Measurements from ENCODE around the gene SLC39A3.
A peak's percentile ranks its signal among the peaks of the same experiment; 100 is the strongest.

The SLC39A3 gene, protein sequence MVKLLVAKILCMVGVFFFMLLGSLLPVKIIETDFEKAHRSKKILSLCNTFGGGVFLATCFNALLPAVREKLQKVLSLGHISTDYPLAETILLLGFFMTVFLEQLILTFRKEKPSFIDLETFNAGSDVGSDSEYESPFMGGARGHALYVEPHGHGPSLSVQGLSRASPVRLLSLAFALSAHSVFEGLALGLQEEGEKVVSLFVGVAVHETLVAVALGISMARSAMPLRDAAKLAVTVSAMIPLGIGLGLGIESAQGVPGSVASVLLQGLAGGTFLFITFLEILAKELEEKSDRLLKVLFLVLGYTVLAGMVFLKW

DNA sequence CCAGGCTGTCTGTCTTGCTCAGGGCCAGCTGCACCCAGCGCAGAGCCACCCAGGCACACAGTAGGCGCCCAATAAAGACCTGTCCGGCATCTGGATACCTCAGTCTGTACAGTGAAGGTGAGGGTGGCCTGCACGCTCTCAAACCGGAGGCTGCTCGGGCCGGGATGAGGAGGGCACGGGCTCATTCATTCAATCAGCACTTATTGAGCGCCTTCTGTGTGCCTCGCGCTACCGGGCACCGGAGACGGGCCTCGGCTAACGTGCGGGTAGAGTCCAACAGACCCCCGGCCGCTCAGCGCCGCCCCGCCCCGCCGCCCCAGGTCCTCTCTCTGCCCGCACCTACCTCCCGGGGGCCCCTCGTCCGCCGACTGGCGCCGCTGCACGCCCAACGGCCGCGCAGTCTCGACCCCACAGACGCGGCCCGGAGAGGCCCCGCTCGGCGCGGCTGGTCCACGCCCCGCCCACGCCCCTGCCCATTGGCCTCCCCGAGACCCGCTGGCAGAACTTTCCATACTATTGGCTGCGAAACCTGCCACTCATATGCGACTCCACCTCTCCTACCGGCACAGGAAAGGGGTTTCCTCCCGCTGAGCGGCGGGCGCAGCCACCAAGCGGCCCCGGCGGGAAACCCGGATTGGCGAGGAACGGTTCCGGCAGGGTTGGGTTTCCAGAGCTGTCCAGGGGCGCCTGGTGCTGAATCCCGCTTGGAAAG is at the start of gene SLC39A3:
SLC39A3 (minus strand) TSS at position 416 of the 712 bp plus-strand sequence. CDS start 2,760 bp downstream, outside the sequence.
- peak; percentile 82 for DNase-seq

DNA sequence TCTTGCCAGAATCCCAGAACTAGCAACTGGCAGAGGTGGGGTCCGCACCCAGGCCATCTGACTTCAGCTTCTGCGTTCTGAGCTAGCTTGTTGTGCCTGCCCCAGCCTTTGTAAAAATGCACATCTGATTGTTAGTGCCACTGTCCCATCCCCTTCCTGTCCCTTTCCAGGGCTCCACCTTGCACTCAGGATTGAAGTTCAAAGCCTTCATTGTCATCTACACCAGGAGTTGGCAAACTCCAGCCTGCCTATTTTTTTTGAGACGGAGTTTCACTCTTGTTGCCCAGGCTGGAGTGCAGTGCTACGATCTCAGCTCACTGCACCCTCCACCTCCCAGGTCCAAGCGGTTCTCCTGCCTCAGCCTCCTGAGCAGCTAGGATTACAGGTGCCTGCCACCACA is 48.4 kb upstream of the SLC39A3 start:
- DNase-seq: no peak

DNA sequence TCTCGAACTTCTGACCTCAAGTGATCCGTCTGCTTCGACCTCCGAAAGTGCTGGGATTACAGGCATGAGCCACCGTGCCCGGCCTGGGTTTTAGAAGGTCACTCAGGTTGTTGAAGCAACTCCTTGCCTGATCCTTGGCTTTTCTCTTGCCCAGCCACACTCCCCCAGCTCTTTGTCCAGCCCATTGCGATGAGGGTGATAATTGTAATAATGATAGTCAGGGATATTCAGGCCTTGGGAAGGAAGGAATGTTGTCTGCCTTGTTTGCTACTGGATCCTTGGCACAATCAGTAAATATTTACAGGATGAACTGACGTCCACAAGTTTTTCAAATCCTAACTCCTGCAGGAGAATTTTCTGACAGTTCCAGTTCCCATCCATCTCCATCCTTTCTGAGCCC is 47.3 kb upstream of the SLC39A3 start:
- DNase-seq: no peak

DNA sequence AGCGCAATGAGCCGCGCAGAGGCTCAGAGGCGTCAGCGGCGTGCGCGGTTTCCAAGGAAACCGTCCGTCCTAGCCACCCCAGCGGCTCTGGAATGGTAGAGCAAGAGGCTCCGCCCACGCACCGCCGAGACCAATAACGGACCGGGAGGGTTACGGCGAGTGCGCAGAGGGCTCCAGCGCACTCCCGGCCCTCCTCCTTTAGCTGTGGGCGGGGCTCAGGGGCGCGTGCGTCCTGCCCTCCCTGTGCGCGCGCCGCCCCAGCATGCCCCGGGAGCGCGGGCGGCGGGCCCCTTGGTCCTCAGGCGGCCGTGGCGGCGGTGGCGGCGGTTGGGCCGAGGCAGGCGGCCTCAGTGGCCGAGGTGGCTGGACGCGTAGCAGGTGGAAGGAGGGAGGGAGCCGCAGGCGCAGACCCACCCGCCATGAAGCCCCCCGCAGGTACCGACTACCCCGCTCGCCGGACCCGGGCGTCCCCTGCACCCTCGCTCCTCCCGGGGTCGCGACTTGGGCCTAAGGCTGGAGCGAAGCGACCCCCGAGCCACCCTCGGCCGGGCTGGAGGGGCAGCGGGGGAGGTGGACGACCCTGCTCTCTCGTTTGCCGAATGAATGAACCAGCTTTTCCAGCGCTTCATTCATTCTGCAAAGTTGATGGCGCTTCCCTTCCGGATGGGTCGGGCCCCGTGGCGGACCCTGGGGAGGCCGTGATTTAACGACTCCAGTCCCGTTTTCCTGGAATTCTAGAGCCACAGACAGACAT is 45.6 kb upstream of the SLC39A3 start, which contains the start of gene THOP1:
THOP1 (plus strand) TSS at position 260 of the 754 bp plus-strand sequence; CDS start at position 420, 160 bp downstream.
- peak; percentile 93 for DNase-seq

DNA sequence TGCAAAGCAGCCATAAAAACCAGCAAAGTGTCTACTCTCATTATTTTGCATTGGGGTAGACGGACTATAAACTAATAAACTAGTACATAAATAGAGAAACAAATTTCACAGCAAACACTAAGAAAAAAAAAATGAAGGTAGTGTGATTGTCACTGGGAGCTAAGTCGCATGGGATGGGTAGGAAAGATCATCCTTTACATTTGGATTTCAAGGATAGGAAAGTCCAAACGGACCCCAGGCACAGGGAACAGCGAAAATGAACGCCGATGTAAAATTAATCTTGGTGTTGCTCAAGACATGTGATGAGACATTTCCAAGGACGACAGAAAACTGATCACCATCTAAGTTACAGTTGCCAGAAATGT is 43.9 kb upstream of the SLC39A3 start:
- DNase-seq: no peak

DNA sequence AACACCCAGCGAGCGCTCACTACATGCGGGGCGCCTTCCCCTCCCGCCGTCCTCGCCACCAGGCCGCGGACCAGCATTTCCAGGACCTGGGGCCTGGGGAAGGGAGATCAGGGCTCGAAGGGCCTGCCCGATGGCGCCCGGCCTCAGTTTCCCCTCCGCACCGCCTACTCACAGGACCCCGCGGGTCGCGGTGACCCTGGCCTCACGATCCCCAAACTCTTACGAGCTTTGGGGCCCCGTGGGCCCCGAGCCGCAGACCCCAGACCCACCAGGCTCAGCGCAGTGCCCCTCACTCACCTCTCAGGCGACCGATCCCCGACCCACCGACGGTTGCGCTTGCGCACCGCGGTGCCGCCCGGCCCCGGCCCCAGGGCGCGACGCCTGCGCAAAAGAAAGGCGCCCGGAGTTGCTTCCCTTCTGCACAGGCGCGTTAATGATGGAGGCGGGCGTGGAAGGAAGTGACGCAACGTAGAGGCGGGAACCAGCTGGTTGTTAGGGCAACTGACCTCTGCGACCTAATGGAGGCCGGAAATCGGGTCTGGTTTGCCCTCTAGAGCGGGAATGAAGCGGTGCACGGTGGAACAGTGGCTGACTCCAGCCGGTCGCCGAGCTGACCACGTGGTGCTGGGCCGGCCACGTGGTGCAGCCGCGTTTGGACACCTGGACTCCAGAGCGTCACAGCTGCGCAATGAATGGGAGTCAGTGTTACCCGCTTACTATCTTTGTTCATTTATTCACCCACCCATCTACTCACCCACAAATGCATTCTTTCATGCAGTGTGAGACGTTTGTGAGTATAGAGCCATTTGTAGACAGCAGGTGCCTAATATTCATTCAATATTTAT is 43.3 kb upstream of the SLC39A3 start, which contains the start of gene SGTA:
SGTA (minus strand) TSS at position 338 of the 845 bp plus-strand sequence. CDS start 14,205 bp downstream, outside the sequence.
- DNase-seq: peak; percentile 96

DNA sequence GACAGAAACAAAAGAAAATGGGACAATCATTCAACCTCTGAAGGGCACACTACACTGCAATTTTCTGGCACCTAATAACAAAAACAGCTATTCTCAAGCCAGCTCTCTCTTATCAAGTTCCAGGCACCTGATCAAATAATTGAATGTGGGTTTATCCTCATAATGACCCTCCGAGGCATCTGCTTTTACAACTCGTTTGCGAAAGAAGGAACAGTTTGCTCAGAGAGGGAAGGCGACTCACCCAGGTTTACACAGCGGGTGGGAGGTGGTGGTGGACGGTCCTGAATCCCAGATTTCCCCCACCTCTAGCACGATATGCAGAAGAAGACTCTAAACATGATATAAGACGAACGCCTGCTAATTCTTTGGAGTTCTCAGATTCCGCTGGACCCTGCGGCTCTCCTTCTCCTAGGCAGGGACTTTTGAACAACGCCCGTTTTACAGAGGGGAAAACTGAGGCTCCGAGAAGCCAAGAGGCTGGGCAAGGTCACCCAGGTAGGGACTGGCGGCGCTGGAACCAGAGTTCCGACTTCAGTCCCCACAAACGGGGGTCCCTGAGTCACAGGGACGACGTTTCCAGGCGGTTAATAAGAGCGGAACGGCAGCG is 42.6 kb upstream of the SLC39A3 start:
- no peak for DNase-seq

DNA sequence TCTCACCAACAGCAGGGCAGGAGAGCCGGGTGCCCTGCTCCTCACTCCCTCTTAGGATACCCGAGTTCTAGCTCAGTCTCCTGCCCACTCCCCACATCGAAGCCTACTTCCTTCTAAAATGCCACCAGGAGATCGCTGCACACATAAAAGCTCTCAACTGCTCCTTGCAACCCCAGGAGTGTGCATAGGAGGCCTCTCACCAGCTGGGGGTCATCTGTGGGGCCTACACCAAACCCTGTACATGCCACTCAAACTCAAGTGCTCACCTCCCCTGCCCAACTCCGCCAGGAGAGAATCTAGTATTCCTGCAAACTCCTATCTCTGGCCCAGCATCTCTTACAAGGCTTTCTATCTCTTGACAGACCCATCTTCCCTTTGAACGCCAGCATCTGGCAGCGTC is 40.5 kb upstream of the SLC39A3 start:
- DNase-seq: no peak

DNA sequence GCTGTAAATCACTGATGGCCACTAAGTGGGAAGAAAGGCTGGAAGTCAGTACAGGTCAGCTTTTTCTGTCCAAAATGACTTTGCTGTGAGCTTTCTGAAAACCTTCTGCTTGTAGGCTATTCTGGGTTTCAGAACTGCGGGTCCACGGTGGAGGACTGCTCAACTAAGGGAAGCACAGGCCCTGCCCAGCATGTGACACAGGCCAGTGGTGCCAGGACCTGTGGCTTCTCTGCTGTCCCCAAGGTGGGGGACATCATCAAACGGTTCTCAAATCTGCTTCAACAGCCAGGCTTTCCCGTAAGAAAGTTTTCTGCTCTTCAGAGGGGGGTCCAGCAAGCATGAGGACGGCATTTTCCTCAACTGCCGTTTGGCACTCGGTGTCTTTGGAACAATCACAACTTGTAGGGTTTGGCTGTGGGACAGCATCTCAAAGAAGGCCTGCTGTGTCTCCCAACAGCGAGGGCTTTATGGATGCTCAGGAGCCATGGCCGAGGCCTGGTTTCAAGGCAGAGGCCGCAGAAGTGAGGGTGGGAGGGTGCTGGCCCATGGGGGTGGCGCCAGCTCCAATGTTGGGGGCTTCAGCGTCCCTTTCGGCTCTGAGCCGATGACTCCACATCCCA is 39.4 kb upstream of the SLC39A3 start:
- no peak for DNase-seq

DNA sequence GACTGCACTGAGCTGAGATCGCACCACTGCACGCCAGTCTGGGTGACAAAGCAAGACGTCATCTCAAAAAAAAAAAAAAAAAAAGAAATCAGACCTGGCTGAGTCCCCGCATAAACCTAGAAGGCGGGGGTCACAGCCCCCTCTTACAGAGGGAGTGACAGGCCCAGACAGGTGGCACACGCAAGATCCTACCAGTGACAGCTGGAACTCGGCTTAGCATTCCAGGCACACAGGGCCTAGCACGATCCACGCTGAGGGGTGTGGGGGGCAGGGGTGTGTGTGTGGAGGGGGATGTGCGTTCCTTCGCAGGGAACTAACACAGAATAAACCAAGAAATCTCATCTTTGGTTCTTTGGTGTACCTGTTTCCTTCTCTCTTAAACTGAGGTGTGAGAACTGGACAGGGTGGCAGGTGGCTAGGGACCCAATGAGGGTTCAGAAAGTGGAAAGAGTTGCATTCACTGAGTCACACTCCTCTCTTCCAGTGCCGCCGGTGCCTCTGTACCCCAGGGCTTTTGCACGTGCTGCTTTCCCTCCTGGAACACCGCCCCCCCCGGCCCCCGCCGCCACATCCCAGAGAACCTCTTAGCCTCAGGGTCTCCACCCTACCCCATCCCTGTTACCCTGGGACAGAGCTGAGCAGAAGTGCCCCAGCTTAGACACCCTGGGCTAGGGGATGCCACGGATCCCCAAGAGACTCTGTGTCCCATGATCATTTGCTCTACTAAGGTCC is 38.3 kb upstream of the SLC39A3 start:
- DNase-seq: no peak

DNA sequence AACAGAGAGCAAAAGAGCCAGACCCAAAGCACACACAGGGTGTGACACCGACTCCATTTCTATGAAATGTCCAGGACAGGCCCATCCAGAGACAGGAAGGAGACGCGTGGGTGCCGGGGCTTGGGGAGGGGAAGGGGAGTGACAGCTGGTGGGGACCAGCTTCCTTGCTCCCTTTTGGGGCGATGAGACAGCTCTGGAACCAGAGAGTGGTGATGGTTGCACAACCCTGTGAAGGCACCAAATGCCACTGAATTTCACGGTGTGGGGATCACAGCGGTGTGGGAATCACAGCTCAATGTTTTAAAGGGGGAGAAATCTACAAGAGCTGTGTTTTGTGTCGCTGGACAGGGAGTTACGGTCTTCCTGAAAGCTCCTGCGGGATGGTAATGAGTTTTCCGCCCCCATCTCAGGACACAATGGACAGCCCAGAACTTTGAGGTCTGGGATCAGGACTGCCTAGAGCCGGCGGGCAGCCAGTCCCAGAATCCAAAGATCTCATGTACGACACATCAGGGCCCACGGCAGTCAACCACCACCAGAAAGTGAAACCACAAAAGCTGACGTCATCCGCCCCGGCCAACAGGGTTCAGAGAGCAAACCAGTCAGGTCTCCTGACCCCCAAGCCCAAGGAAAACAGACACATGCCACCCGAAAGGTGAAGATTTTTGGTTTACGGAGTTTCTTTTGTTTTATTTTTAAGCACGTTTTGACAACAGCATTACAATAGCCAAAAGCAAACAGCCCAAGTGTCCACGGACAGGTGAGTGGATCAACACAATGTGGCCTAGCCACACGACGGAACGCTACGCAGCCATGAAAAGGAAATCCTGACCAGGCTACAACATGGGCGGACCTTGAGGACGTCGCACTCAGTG is 36.0 kb upstream of the SLC39A3 start:
- DNase-seq: no peak

DNA sequence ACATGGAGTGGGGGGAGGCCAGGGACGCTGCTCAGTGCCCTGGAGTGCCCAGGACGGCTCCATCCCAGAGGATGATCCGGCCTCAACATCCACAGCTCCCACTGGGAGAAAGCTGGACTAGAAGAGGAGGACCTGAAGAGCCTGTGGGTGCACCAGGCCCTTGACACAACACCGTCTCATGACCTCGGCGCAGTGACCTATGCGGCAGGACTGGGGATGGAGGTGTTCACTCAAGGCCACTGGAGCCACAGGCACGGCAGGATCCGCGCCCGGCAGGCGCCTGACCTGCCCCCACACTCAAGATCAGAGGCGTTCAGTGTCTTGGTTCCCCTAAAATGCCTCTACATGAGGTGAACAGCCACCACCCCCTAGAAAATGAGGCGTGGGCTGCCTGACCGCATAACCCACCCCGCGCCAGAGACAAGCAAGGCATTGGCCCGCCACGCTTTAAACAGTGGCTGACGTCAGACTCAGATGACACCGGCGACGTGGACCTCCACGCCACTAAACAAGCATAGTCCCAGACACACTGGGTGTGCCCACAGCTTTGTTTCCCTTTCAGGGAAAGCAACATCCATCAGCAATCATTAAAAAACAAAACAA is 35.2 kb upstream of the SLC39A3 start:
- DNase-seq: no peak

DNA sequence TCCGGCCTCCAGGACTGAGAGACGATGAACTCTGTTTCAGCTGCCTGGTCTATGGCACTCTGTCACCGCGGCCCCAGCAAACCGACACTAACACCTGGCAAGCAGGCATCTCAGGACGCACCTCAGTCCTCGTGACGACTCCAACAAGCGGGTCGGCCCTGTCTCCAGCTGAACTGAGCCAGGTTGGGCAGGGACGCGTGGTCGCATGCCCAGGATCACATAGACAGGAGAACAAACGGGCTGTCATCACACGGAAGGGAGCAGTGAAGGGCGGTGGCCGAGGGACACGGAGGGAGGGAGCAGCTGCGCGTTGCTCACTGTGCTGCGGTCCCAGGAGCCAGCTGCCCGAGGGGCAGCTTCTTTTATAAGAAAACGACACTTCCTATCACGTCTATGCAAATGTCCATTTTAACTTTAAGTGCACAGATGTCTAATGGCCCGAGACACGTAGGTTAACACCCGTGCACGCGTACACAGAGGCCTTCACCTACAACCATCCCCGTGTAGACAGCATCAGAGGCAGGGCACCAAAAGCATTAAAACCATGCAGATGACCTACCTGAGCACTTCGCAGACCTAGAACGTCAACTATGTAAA is 34.4 kb upstream of the SLC39A3 start:
- no peak for DNase-seq

DNA sequence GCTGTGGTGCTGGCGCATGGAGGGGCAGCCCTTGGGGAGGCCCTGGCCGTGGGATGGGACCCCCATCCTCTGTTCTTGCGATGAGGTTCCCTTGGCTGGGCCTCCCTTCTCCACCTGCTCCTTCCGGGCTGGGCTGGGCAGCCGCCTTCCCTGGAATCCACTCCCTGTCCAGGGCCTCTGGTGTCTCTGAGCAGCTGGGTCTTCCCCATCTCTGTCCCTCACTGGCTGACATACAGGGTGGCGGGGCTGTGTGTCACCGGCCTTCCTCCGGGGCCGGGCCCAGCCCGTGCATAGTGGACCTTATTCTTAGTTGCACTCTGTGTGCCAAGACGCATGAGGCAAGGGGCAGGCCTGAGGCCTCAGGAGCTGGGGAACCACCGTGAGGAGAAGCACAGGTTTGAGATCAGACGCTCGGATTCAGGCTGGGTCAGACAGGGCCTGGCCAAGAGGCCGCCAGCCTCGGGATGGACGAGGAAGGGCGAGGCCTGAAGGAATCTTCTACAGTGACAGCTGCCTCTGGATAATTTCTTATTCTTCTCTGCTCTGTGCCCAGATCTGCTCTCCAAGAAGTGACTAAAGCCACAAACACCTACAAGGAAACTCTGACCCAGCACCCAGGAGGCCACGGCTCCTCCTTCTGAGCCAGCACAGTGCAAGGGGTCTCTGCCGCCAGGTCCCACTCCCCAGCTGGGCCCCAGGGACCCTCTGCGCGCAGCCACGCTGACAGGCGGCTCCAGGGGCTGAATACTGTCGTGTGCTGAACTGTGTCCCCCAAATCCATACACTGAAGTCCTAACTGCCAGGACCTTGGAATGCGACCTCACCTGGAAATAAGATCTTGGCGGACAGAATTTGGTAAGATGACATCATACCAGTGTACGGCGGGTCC is 32.2 kb upstream of the SLC39A3 start:
- no peak for DNase-seq

DNA sequence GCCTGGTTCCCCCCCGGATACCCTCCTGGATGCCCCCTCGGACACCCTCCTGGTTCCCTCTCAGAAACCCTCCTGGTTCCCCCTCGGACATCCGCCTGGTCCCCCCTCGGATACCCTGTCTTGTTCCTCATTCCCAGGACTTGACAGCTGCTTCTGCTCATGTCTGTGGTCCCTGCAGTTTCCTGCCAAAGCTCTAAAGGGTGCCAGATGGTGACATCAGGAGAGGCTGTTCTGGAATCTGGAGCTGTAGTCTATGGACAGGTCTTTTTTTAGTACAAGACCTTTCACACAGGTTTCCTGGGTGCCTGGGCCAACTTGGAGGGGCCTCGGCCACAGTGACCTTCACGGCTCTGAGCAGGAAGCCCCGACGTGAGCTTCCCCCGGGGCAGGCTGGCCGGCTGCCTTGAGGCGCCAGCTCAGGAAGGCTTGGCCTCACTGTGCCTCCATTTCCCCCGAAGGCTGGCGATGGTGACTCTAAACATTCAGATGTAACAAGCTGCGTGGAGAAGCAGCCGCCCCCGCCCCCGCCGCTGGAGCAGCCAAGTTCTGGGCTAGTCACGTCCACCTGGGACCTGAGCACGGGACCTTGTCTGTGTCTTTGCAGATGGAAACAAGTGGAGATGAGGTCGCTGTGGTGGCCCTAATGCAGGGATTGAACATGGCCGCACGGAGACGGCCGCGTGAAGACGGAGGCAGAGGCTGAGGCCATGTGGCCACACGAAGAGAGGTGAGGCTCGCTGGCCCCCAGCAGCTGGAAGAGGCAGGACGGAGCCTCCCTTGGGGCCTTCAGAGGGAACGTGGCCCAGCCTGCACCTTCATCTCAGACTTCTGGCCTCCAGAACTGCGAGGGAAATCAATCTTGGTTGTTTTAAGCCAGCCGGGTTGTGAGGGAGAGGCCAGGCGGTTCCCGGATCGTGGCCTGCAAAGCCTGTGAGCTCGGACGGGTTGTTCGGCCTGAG is 30.5 kb upstream of the SLC39A3 start:
- DNase-seq: no peak

DNA sequence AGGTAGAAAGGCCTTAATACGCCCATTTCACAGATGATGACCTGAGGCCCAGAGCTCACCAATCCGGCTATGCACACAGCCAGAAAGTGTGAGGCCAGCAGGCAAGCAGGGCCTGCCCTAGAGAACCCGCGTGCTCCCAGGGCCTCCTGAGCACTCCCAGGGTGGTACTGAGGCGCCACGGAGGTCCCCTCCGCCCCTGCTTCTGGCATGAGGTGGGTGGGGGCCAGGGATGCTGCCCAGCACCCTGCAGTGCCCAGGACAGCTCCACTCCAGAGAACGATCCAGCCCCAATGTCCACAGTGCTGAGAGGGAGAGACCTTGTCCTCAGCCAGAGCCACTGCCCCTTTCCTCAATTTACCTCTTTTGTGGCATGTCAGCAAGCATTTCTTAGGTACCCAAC is 29.4 kb upstream of the SLC39A3 start:
- DNase-seq: no peak
